Sciatic nerve (tissue), 2 donors: ENCODE data around the gene IQCF5. TPM values are rescaled to one million over a fixed set of nuclear protein-coding genes. Genes with fewer than 3 reads are reported as not detected.
"Not testable (repeated sequence)": the region's sequence is repeated elsewhere in the genome, so short reads cannot be mapped to it uniquely, and the experiment has no call there.

Experiments used
- ATAC-seq: fragments of 200-7000 bp; cut with Tn5 transposase; one replicate; pipeline ENCODE4 v1.9.1; 2020; ENCODE audit warnings: mild to moderate bottlenecking, moderate library complexity
- DNase-seq: peaks from one replicate; pipeline ENCODE4 v3.0.0-alpha.2; 2020; ENCODE audit warnings: low spot score
- intact Hi-C: fragments of 100-400 bp; cut with DNase I; formaldehyde crosslinking; loops from one replicate; pipeline ENCODE4 v1.14.2; 2022
- total RNA-seq: library from RNA; stranded (reverse); fragmentation: NEBNext Ultra II Directional; extraction: Animal tissue kit (Norgen Biotek cat#: 25700); gene quantifications from one replicate; pipeline ENCODE4 v1.2.1, GENCODE V29; 2021
- donor health status: DM: no; HTN: no; CAD: no.
- donor health status: DM: no; HTN: no; CAD: no.

The IQCF5 gene
- total RNA-seq: not detected

- no peak for ATAC-seq
- intact Hi-C loops: no loop called here
- DNase-seq: no peak
These were observed at the start of gene IQCF5 for GRCh38 chr3:51875501-51875900. TSS of gene IQCF5 (minus strand) at chr3:51875601. CDS start at chr3:51875531, 70 bp downstream.

GRCh38 chr3:51921081-51921578 lies 45.7 kb upstream of the IQCF5 start:
- intact Hi-C loops: no loop called here
- DNase-seq: no peak

GRCh38 chr3:51916418-51916817 lies 41.0 kb upstream of the IQCF5 start:
- intact Hi-C loops: no loop called here
- DNase-seq (no peak), ATAC-seq (no peak)

More at GRCh38 chr3:51921081-51921578, 45.7 kb upstream of the IQCF5 start:
- no peak for ATAC-seq

GRCh38 chr3:51908026-51908425 lies 32.6 kb upstream of the IQCF5 start:
- intact Hi-C loops: no loop called here
- ATAC-seq (no peak), DNase-seq (no peak)

- DNase-seq (no peak), ATAC-seq (no peak)
- intact Hi-C loops: no loop called here
These were observed 28.8 kb upstream of the IQCF5 start for GRCh38 chr3:51904034-51904823.

- intact Hi-C loops, ATAC-seq, DNase-seq: not testable (repeated sequence)
These were observed 27.0 kb upstream of the IQCF5 start for GRCh38 chr3:51902361-51902760.

GRCh38 chr3:51900043-51900442 lies 24.6 kb upstream of the IQCF5 start:
- DNase-seq, intact Hi-C loops, ATAC-seq: not testable (repeated sequence)

- DNase-seq (no peak), ATAC-seq (no peak)
- intact Hi-C loops: no loop called here
These were observed 22.0 kb upstream of the IQCF5 start for GRCh38 chr3:51897391-51897790.

- intact Hi-C loops: no loop called here
- ATAC-seq: no peak
- DNase-seq: no peak
These were observed 21.4 kb upstream of the IQCF5 start for GRCh38 chr3:51896607-51897305.

GRCh38 chr3:51894939-51895338 lies 19.5 kb upstream of the IQCF5 start:
- DNase-seq (no peak), ATAC-seq (no peak)
- intact Hi-C loops: no loop called here

- intact Hi-C loops: no loop called here
- no peak for DNase-seq
- ATAC-seq: no peak
These were observed 19.0 kb upstream of the IQCF5 start for GRCh38 chr3:51894391-51894790.

- no peak for ATAC-seq
- DNase-seq: no peak
- intact Hi-C loops: no loop called here
These were observed 16.0 kb upstream of the IQCF5 start for GRCh38 chr3:51891242-51892039.

- intact Hi-C loops: no loop called here
- ATAC-seq: no peak
- no peak for DNase-seq
These were observed 13.2 kb upstream of the IQCF5 start for GRCh38 chr3:51888463-51889105.

GRCh38 chr3:51887620-51888019 lies 12.2 kb upstream of the IQCF5 start:
- DNase-seq: no peak
- intact Hi-C loops: no loop called here

GRCh38 chr3:51886447-51886846 lies 11.0 kb upstream of the IQCF5 start:
- DNase-seq (no peak), ATAC-seq (no peak)
- intact Hi-C loops: no loop called here

More at GRCh38 chr3:51887620-51888019, 12.2 kb upstream of the IQCF5 start:
- no peak for ATAC-seq

GRCh38 chr3:51879937-51880336 lies 4.5 kb upstream of the IQCF5 start:
- intact Hi-C loops: no loop called here
- no peak for ATAC-seq
- no peak for DNase-seq

GRCh38 chr3:51876186-51876585 lies 785 bp upstream of the IQCF5 start:
- ATAC-seq (no peak), DNase-seq (no peak)
- intact Hi-C loops: no loop called here

- no peak for ATAC-seq
- intact Hi-C loops: no loop called here
- DNase-seq: no peak
These were observed 512 bp downstream of the IQCF5 start for GRCh38 chr3:51874889-51875288.

GRCh38 chr3:51874411-51874810 lies 990 bp downstream of the IQCF5 start:
- ATAC-seq: no peak
- DNase-seq: no peak
- intact Hi-C loops: no loop called here
